Endometrial microvascular endothelial cells (primary cell): ENCODE data around the gene NFILZ. TPM values are rescaled to one million over a fixed set of nuclear protein-coding genes. Genes with fewer than 3 reads are reported as not detected.
"Not testable (repeated sequence)": the region's sequence is repeated elsewhere in the genome, so short reads cannot be mapped to it uniquely, and the experiment has no call there.

Experiments used
- in situ Hi-C: cut with HindIII; loops from 2 replicates; pipeline ENCODE4 v1.10.0; 2017; ENCODE audit warnings: low sequenced_read_pairs, low pct_unique_long_range_greater_than_20kb; ENCODE audit errors: inconsistent ontology term
- total RNA-seq: library from RNA; depleted of rRNA; stranded (reverse); fragments of >200 nt; gene quantifications from one replicate; pipeline ENCODE4 v1.2.3, GENCODE V29; 2015; ENCODE audit errors: inconsistent ontology term

NFILZ gene
- total RNA-seq, 1 donor from 2014 or later, result not detected

DNA sequence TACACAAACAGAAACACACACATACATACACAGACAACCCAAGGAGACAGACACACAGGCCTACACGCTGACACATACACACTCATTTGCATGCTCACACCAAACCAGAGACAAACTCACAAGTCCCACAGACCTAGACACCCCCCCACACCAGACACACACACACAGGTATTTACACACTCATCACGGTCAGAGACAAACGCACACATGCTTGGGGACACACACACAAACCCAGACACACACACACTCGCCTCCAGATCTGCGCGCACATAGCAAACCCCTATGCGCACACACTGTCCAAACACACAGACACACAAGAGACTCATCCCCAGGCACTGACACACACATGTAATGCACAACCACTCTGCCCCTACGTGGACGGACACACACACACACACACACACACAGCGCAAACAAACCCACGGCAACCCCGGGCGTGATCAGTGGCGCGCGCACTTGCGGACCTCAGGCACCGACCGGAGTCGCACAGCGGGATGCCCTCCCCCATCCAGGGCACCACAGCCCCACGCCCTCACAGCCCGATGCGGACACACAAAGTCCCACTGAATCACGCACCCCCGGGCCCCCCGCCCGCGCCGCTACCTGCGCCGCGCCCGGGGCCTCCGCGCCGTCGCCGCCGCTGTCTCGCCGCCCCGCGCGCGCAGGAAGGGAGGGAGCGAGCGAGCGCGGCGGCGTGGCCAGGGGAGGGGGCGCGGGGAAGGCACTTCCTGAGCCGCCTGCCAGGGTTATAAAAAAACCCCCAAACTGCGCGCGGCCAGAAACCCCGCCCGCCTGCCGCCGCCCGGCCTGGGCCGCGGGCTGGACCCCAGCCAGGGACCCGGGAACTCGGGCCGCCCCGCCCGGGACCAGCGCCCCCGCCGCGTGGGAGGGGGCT, 20.1 kb upstream of the NFILZ start, which contains the start of gene ADAMTS10:
ADAMTS10 (minus strand) TSS at position 675 of the 895 bp plus-strand sequence. CDS start 5,005 bp downstream, outside the sequence.
- in situ Hi-C loops, result no loop called here

GRCh38 chr19:8610936-8611300, 19.5 kb upstream of the NFILZ start:
- in situ Hi-C loops, result no loop called here

- in situ Hi-C loops, result no loop called here
These were observed 19.0 kb upstream of the NFILZ start for GRCh38 chr19:8611391-8611876.

- in situ Hi-C loops, result no loop called here
These were observed 18.3 kb upstream of the NFILZ start for GRCh38 chr19:8611877-8612806.

GRCh38 chr19:8612807-8613171, 17.6 kb upstream of the NFILZ start:
- in situ Hi-C loops, result no loop called here

GRCh38 chr19:8614455-8614854, 16.0 kb upstream of the NFILZ start:
- in situ Hi-C loops, result no loop called here

DNA sequence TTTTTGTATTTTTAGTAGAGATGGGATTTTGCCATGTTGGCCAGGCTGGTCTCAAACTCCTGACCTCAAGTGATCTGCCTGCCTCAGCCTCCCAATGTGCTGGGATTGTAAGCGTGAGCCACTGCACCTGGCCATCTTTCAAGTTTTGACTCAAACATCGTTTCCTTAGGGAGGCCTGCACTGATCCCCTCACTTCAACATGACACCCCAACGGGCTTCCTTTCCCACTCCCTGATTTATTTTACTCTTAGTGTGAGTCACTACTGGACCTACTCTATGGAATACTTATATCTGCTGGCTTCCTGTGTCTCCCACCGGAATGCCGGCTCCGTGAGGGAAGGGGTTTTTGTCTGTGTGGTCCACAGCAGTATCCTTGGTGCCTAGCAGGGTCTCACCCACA, 15.4 kb upstream of the NFILZ start:
- in situ Hi-C loops, result no loop called here

DNA sequence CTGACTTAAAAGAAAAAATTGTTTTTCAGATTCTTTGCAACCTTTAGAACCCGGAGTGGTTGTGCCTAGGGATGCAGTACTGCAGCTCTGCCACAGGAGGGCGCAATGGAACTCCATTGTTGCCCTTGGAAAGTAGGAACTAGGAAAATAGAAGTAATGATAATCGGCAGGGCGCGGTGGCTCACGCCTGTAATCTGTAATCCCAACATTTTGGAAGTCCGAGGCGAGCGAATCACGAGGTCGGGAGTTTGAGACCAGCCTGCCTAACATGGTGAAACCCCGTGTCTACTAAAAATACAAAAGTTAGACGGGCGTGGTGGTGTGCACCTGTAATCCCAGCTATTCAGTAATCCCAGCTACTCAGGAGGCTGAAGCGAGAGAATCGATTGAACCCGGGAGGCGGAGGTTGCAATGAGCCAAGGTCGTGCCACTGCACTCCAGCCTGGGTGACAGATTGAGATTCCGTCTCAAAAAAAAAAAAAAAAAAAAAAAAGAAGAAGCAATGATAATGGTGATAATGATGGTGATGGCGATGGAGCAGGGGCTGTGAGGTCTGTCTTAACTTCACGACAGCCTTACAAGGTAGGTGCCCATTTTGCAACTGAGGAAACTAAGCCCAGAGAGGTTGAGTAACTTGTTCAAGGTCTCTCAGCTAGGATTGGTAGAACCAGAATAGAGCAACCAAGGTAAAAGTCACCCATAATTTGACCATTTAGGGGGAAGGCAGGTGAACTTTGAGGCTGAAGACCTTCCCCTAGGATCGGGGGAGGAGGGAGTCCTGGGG, 14.4 kb upstream of the NFILZ start:
- in situ Hi-C loops, result no loop called here

- in situ Hi-C loops, result no loop called here
These were observed 13.6 kb upstream of the NFILZ start for GRCh38 chr19:8616861-8617260.

GRCh38 chr19:8617325-8617724, 13.1 kb upstream of the NFILZ start:
- in situ Hi-C loops, result not testable (repeated sequence)

DNA sequence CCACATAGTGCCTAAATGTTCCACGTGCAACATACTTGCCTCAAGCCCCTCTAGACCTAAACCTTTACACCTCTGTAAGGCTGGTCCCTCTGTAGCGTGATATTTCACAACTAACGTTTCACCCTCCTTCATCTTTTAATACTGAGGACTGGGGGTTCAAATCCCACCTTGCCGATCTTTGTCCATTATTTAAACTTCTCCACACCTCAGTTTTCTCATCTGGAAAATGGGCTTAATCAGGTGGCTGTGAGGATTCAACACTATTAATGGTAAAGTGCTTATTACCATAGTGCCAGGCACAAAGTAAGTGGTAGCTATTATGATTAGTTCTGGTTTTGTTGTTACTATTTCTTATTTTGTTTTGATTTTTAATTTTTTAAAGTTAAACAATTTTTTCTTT, 12.4 kb upstream of the NFILZ start:
- in situ Hi-C loops, result no loop called here

- in situ Hi-C loops, result no loop called here
These were observed 11.7 kb upstream of the NFILZ start for GRCh38 chr19:8618751-8619150.

DNA sequence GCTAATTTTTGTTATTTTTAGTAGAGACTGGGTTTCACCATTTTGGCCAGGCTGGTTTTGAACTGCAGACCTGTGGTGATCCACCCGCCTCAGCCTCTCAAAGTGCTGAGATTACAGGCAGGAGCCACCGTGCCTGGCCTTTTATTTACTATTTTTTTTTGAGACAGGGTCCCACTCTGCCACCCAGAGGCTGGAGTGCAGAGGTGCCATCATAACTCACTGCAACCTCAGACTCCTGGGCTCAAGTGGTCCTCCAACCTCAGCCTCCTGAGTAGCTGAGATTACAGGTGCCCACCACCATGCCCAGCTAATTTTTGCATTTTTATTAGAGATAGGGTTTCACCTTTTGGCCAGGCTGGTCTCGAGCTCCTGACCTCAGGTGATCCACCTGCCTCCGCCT, 7.5 kb upstream of the NFILZ start:
- in situ Hi-C loops, result not testable (repeated sequence)

GRCh38 chr19:8626842-8627241, 3.6 kb upstream of the NFILZ start:
- in situ Hi-C loops, result no loop called here

DNA sequence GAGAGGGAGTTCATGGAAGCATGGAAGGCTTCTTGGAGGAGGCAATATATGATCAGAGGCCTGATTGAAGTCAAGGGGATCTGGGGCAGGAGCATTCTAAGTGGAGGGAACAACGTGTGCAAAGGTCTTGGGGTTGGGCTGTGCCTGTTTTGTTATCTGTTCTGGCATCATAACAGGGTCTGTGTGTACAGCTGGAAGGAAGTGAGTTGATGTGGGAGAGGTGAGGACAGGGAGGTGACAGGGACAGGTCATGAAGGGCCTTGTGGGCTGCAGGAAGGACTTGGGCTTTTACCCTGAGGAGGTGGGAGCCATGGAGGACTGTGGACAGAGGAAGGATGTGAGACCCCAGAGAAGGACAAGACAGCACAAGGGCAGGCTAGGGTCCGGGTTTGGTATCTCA, 1.2 kb upstream of the NFILZ start:
- in situ Hi-C loops, result no loop called here

DNA sequence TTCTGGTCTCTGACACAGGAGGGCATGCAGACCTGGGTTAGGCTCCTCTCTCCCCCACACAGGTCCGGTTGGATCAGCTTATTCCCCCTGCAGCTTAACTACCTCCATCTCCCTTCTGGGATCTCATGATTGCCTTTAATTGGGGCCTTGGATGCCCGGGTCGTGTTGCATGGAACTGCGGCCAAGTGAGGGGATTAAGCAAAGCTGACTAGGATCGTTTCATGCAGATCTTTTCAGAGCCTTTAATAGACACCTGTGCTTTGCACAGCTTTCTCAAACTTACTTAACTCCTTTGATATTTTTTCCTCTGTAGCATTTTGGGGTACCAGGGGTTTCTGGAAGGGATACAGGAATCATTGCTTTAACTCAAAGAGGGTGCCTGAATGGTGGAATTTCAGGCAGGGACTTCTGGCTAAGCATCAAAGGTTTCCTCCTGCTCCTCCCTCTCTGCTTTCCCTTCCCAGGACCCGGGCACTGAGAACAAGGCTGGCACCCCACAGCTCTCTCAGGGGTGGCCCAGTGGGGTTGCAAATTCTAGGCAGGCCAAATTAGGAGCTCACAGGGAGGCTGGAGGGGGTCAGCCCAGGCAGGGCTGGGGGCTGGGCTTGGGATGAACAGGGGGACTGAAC, 477 bp downstream of the NFILZ start:
- in situ Hi-C loops, result no loop called here

GRCh38 chr19:8631425-8631819, 989 bp downstream of the NFILZ start:
- in situ Hi-C loops, result no loop called here

GRCh38 chr19:8635422-8635821, 5.0 kb downstream of the NFILZ start:
- in situ Hi-C loops, result no loop called here
